GM18873 (cell line): ENCODE measurements around the gene CITED2.

Experiments used
- ATAC-seq: cut with Tn5 transposase; IDR thresholded peaks from one replicate; pipeline ENCODE4 v1.9.1; 2021; ENCODE audit warnings: mild to moderate bottlenecking, moderate library complexity, moderate number of reproducible peaks; ENCODE audit not compliant: unreplicated experiment, low FRiP score

Gene CITED2

GRCh38 chr6:139388384-139388783 lies 13.9 kb upstream of the CITED2 start:
- ATAC-seq, result no peak

- ATAC-seq, result no peak
Observed at GRCh38 chr6:139386404-139386803, 12.0 kb upstream of the CITED2 start.

- ATAC-seq, result no peak
Observed at GRCh38 chr6:139381216-139381865, 6.9 kb upstream of the CITED2 start.

GRCh38 chr6:139380611-139381010 lies 6.2 kb upstream of the CITED2 start:
- ATAC-seq, result no peak

- no peak for ATAC-seq
Observed at GRCh38 chr6:139380168-139380567, 5.7 kb upstream of the CITED2 start.

- no peak for ATAC-seq
Observed at GRCh38 chr6:139378882-139379341, 4.5 kb upstream of the CITED2 start.

GRCh38 chr6:139378226-139378625 lies 3.8 kb upstream of the CITED2 start:
- ATAC-seq, result no peak

DNA sequence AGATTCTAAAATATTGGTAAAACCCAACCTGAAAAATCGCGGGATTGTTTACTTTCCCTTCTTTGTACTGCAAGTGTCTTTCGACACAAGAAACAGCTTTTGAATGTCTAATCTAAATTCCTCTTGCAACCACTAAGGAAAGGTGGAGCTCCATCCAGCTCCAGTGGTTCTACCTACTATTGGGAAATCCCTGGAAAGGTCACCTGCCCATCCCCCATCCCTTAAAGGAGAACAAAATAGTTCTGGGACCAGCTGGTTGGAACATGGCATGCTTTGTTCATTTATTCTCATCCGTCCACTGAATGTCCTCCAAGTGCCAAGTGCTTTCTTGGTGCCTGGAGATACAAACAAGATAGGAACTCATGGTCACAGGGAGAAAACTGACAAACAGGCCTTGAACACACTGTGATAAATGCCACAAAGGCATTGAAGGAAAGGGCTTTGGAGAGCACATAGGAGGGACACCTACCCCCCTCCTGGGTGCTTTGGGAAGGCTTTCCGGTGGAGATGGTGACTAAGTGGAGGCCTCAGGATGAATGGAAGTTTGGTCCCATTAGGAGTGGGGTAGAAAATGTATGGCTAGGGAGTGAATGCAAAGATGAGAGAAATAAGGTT lies 2.3 kb upstream of the CITED2 start:
- no peak for ATAC-seq

- no peak for ATAC-seq
Observed at GRCh38 chr6:139376017-139376330, 1.5 kb upstream of the CITED2 start.

DNA sequence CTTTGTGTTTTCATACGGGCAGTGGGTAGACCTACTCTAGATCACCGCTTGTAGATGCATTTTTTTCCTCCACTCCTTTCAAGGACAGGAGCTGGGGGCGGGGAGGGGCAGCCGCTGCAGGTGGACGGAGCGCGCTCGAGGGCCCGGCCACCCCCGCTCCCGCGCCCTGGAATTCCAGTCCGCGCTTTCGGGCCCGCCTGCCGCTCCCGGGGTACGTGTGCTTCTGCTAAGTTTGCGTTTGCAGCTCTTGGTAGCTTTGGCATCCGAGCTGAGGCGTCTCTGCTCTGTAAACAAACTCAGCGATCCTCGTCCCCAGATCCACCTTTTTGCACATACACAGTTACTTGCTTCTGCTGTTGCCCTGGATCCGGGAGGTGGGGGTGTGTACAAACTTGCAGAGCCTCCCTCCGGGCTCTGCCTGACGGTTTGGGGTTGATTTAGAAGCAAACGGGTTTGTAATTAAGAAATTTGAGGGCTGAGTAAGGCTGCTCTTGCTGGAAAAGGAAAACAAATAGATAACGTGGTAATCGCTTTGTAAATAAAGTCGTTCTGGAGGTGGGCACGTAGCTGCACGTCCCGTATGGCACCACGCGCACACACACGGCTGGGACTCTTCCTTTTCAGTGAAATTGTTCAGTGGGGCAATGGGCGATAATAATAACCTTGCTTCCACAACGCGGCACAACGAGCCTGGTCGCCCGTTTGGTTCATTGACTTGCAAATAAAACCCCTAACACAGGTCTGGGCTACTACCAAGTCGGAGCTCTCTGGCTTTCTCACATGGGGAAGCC lies 973 bp upstream of the CITED2 start:
- peak; percentile 52 for ATAC-seq

- peak; percentile 20 for ATAC-seq
Observed at GRCh38 chr6:139373928-139374356, 506 bp downstream of the CITED2 start.

DNA sequence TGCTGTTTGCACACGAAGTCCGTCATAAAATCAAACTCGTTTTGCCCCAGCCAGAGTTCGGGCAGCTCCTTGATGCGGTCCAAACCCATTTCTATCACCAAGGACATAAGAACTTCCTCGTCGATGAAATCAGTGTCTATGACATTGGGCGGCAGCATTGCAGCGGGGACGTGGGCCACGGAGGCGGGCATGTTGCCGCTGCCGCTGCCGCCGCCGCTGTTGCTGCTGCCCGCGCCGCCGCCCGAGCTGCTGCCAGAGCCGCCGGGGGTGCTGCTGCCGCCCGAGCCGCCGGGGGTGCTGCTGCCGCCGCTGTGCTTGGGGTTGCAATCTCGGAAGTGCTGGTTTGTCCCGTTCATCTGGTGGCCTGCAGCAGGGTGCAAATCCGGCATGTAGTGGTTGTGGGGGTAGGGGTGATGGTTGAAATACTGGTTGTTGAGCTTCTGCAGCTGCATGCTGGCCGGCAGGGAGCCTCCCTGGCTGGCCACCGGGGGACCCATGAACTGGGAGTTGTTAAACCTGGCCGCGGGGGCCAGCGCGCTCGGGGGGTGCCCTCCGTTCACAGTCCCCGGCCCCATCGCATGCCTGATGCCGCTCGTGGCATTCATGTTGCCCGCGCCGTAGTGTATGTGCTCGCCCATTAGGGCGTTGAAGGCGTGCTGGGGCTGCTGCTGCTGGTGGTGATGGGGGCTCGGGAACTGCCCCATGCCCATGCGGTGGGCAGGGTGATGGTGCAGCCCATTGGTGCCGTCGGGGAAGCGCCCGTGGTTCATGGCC lies 1.1 kb downstream of the CITED2 start:
- peak; percentile 23 for ATAC-seq

- no peak for ATAC-seq
Observed at GRCh38 chr6:139372326-139373153, 1.9 kb downstream of the CITED2 start.

GRCh38 chr6:139371421-139372203 lies 2.8 kb downstream of the CITED2 start:
- ATAC-seq, result no peak

DNA sequence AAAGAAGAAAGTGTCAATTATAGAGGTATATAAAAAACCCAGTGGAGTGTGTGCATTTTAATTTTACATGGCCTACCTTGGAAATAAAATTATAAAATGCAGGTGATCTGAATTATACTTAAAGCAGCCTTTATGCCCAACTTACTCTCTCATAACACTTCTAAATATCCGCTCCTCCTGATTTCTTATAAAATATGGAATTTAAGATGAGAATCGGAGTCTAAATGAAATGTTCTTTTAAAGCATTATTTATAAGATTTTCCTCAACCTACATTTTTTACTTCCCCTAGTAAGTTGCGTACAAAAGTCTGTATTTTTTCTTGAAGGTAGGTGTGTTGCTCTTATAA lies 3.5 kb downstream of the CITED2 start:
- ATAC-seq, result no peak

DNA sequence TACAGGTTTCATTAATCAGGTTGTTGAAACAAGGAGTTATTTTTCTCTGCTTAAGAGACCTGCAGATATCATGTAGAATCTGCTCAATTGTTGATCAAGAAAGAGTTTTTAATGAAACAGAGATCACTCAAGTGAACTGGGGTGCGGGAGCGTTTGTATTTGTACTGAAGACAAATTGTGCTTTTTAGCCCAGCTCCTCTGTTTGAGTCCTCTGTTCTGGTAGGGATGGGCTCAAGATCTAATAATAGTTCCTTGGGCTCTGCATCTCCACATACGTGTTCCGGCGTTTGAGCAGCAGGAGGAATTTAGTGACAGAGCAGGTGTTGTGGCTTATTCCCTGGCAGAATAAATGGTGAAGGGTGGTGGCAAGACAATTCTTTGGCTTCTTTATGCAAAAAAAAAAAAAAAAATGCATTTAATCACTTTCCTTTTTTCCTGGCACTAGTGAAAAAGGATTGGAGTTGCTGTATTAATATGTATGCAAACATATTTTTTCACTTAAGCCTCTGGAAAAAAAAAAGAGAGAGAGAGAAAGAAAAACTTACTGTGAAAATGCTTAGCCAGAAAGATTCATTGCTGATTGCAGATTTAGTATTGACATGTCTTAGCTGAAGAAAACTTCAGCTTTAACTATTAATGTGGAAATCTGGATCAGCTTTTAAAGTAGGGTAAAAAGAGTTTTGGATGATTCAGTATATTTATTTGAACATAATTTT lies 4.0 kb downstream of the CITED2 start:
- ATAC-seq, result no peak

DNA sequence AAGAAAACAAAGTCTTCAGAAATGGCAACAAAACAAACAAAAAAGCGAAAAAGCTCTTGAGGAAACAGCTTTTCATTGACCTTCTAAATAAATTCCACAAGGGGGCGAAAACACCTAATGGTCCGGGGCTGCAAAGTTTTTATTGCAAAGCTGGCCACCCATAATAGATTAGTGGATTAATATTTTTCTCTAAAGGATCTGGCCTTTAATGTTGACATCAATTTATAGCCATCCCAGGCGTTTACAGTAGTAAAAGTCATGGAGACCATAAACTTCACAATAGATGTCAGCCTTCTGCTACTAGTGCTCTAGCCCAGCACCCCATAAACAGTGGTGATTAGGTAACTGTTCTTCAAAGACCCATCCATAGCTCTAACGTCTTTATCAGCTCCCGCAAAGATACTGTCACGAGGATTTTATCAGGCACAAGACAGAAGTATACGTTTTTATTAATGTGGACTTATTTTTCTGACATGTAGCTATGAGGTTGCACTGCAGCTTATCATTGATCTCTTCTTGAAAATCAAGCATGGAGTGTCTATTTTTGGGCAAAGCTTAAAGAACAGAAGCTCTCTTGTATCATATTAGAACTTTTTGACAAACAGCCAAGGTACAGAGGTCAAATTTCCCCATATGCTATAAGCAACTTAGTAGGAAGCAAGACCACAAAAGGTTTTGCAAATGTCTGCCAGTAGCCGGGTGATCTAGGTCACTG lies 4.7 kb downstream of the CITED2 start:
- no peak for ATAC-seq

DNA sequence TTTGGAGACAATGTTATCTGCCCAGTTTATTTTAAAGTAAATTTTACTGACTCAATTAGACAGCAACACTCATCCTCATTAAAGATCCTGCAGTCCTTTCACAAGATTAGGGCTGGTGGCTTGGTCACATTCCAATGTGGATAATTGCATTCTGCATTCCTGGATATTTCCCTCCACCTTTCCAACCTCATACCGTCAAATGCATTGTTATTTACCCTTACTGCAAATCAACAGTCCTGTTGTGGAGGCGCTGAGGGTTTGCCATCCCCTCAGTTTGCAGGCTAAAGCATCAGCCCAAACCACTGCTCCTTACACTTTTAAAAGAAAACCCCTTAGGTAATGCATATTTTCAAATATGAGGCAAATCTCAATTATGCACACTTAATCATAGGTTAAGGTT lies 5.4 kb downstream of the CITED2 start:
- ATAC-seq, result no peak
